Activated CD4-positive, alpha-beta memory T cell treated with anti-CD3 and anti-CD28 coated beads, Interleukin-2, amount 10 ng/mL, durations not matched to agents 7 days and 5 days (primary cell): ENCODE results near the gene ARID1B. TPM values are rescaled to one million over a fixed set of nuclear protein-coding genes. Genes with fewer than 3 reads are reported as not detected.
A peak's percentile ranks its signal among the peaks of the same experiment; 100 is the strongest.

Source experiments
- CTCF ChIA-PET: fragments of 350-600 bp; sonication (Branson Sonifier 250); formaldehyde crosslinking; loops from one replicate; lab custom pipeline; 2021; ENCODE audit warnings: antibody characterized with exemption, inconsistent platforms; lab: Charles Lee
- POLR2A ChIA-PET: fragments of 350-600 bp; sonication (Branson Sonifier 250); formaldehyde crosslinking; loops from one replicate; lab custom pipeline; 2021; ENCODE audit warnings: antibody characterized with exemption; lab: Charles Lee
- DNase-seq: peaks from one replicate; pipeline ENCODE4 v3.0.0-alpha.2; 2020
- H3K27ac Mint-ChIP-seq: one replicate; pipeline ENCODE4 v1.8.0; 2021; ENCODE audit warnings: mild to moderate bottlenecking, mixed read lengths
- H3K27me3 Mint-ChIP-seq: one replicate; pipeline ENCODE4 v1.8.0; 2021; ENCODE audit warnings: mixed read lengths
- H3K36me3 Mint-ChIP-seq: one replicate; pipeline ENCODE4 v1.8.0; 2021; ENCODE audit warnings: low read depth, mixed read lengths
- H3K4me1 Mint-ChIP-seq: one replicate; pipeline ENCODE4 v1.8.0; 2021; ENCODE audit warnings: mixed read lengths
- H3K4me3 Mint-ChIP-seq: one replicate; pipeline ENCODE4 v1.8.0; 2021; ENCODE audit warnings: mild to moderate bottlenecking, mixed read lengths
- H3K9me3 Mint-ChIP-seq: one replicate; pipeline ENCODE4 v1.8.0; 2021; ENCODE audit warnings: mixed read lengths
- total RNA-seq, 2 experiments: library from RNA; stranded (reverse); gene quantifications; one replicate each; pipeline ENCODE4 v1.2.3, GENCODE V29; 2021

Gene ARID1B
- total RNA-seq, 2 experiments from 2014 or later: 63.4 to 65.5 TPM

DNA sequence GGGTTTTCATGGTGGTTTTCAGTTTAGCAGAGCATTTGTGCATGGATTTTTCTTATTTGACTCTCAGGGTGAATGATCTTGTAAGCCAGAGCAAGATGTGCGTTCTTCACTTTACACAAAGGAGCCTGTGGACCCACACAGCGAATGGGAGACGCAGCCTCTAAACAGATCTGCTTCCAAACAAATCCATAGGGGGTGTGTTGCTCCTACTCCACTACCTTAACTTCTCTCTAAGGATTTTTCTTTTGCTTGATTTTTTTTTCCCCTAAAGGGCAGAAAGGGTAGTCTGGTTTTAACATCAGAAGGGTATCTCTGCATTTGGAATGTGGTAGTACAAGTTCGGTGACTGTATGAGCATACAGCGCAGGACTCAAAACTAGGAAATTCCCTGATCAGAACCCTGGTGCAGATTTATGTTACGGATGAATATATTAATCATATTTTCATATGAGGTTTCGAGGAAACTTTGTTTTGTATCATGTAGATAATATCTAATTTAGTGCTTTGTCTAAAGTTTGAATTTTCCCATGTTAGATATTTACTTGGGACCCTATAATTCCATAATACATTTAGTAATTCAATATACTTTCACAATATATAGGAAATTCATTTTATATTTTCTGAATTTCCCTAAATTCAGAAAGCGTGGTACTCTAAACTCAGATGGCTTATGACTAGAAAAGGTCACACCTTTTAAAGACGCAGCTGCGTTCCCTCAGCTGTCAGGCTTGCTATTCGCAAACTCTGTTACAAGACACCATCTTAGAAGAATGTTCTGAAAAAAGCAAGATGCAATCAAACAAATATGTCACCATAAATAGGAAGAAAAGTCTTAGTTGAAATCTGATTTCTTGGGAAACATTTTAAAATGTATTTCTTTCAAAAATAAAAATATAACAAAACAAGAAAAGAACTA is 349.3 kb downstream of the ARID1B start:
- Mint-ChIP-seq H3K27me3 (no peaks in the 10 kb centered on the region), H3K9me3 (no peaks in the 10 kb centered on the region), H3K27ac (no peak overlapping the region), H3K36me3 (peaks cover 3% of the 10 kb centered on the region), H3K4me1 (peaks cover 2% of the 10 kb centered on the region), H3K4me3 (no peak overlapping the region)
- POLR2A ChIA-PET: no interaction called here
- CTCF ChIA-PET: interaction anchor here (1.6 kb wide), 1 partner anchor 81 kb away, joined by 4 read pairs; no protein-coding TSS in a partner anchor
- no peak for DNase-seq

DNA sequence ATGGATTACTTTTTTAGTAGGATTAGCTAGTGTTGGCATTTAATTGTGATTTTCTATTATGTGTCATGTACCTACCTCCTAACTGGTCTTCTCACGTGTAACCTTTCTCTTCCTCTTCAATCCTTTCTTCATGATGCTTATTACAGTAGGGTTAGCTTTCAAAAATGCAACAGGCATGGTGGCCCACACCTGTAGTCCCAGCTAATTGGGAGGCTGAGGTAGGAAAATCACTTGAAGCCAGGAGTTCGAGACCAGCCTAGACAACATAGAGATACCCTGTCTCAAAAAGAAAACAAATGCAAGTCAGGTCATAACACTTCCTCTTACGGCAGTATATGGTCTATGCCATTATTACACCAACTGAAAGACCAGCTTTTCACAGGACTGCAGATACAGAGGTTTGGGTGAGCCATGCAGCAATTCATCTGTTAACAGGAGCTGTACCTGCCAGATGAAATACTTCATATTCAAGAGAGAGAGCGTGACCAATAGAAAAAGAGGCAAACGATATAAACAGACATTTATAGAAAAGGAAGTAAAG is 351.1 kb downstream of the ARID1B start:
- ChIA-PET CTCF (interaction anchor here (0.6 to 0.7 kb wide), 2 partner anchors 21 to 1965 kb away, joined by 3 read pairs; no protein-coding TSS in a partner anchor), POLR2A (no interaction called here)
- Mint-ChIP-seq H3K27me3 (no peaks in the 10 kb centered on the region), H3K27ac (no peak overlapping the region), H3K36me3 (peaks cover 13% of the 10 kb centered on the region), H3K4me1 (peaks cover 2% of the 10 kb centered on the region), H3K4me3 (no peak overlapping the region), H3K9me3 (no peaks in the 10 kb centered on the region)
- DNase-seq: no peak

DNA sequence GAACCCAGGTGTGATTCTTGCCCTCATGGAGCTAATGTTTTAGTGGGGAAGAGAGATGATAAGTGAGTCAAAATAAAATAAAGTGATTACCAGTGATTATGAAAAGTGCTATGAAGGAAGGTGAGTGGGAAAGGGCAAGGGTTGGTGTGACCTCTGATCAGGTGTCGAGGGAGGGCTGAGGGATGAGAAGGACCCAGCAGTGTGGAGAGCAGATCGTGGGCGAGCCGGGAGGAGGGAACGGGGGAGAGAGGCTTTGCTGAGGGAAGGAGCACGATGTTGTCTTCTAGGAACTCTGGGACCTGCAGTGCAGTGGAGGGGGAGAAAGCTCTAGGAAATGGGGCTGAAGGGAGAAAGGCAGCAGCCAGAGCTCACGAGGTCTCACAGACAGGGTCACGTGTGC is 354.1 kb downstream of the ARID1B start:
- H3K27ac Mint-ChIP-seq: no peak overlapping the region
- no peaks in the 10 kb centered on the region for H3K27me3 Mint-ChIP-seq
- H3K36me3 Mint-ChIP-seq: peaks cover 24% of the 10 kb centered on the region
- no peak for DNase-seq
- no peaks in the 10 kb centered on the region for H3K9me3 Mint-ChIP-seq
- CTCF ChIA-PET: no interaction called here
- POLR2A ChIA-PET: no interaction called here
- no peak overlapping the region for H3K4me3 Mint-ChIP-seq
- H3K4me1 Mint-ChIP-seq: peaks cover 12% of the 10 kb centered on the region

DNA sequence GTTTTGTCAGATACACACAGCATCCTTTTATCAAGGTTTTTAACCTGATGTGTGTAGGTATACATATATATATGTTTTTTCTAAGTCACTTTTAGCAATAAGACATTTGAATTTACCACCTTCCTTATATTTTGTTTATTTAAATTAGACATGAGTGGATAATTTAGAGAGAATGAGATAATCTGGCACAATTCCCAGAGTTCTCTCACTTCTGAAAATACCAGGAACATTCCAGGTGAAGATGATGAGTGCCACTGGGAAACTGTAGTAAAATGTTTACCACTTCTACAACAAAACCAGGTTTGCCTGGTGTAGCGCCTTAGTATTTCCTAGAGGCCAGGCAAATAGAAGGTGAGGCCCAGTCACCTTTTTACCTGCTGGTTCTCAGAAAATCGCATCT is 356.7 kb downstream of the ARID1B start:
- no peaks in the 10 kb centered on the region for H3K27me3 Mint-ChIP-seq
- H3K36me3 Mint-ChIP-seq: peaks cover 24% of the 10 kb centered on the region
- ChIA-PET POLR2A (no interaction called here), CTCF (no interaction called here)
- no peak overlapping the region for H3K4me3 Mint-ChIP-seq
- H3K27ac Mint-ChIP-seq: no peak overlapping the region
- no peak for DNase-seq
- H3K9me3 Mint-ChIP-seq: no peaks in the 10 kb centered on the region
- H3K4me1 Mint-ChIP-seq: peaks cover 12% of the 10 kb centered on the region

DNA sequence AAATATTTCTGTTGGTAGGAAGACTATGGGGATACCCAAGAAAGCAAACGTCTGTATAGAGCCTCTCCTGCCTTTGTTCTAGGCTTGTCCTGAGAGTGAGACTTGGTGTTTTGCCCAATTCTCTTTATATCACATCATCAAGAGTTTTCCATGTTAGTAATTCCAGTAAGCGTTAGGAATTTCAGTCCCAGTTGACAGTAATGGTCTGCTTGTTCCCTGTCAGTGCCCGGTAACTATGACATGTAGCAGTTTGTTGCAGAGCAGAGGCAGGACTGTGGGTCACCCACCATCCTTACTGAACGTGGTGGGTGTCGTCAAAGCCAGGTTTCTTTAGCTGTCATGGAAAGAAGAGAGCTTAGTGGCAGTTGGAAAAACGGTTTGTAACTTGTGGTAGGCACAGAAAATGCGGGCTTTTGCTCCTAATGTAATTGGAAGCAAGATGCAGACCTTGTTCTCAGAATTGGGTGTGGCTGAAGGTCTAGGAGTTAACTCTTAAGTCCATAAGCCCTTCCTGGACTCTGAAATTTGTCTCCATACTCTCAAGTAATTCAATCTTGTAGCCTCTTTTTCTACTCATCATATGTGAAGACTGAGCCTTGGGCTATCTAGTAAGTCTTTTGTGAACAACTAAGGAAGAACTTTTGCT is 357.3 kb downstream of the ARID1B start:
- Mint-ChIP-seq H3K9me3 (no peaks in the 10 kb centered on the region), H3K27me3 (no peaks in the 10 kb centered on the region), H3K27ac (peak overlapping the region; percentile 37), H3K4me3 (no peak overlapping the region), H3K4me1 (peaks cover 12% of the 10 kb centered on the region), H3K36me3 (peaks cover 24% of the 10 kb centered on the region)
- CTCF ChIA-PET: no interaction called here
- no peak for DNase-seq
- POLR2A ChIA-PET: interaction anchor here (1.4 kb wide), 1 partner anchor 12 kb away, joined by 3 read pairs; no protein-coding TSS in a partner anchor

DNA sequence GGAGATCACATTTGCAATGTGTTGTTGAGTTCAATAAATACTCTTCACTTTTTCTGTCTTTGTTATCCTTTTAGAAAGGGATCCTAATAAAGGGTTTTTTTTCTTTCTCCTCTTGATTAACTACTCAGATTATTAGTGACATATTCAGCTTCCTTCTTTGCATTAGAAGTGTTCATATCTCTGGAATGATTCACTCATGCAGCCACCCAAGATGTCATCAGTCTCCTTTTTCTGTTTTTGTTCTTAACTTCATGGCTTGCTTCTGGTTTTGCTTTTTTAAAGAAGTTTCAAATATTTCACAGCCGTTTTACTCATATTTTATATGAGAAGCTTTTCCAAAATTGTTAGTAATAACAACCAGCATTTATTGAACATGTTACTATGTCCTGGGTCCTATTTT is 358.5 kb downstream of the ARID1B start:
- no peaks in the 10 kb centered on the region for H3K27me3 Mint-ChIP-seq
- H3K4me1 Mint-ChIP-seq: peaks cover 12% of the 10 kb centered on the region
- ChIA-PET POLR2A (interaction anchor here (1.4 kb wide), 1 partner anchor 11 kb away, joined by 3 read pairs; no protein-coding TSS in a partner anchor), CTCF (no interaction called here)
- no peak overlapping the region for H3K27ac Mint-ChIP-seq
- no peak for DNase-seq
- no peak overlapping the region for H3K4me3 Mint-ChIP-seq
- no peaks in the 10 kb centered on the region for H3K9me3 Mint-ChIP-seq
- H3K36me3 Mint-ChIP-seq: peaks cover 26% of the 10 kb centered on the region

DNA sequence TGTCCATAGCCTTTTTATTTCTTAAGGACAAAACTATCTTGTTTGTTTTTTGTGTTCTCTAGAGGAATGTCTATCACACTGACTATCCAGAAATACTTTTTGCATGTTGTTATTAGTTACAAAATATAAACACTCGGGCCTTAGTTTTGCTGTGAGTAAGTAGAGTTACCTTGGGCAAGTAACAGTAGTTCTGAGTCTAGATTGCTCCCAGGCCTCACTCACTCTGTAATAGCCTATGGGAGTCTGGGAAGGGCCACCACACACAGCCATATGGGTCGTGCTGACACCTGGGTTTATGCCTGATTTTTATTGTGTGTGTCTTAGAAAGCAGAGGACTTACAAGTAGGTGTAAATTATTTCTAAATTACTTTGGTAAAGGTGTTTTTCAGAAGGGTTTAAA is 360.3 kb downstream of the ARID1B start:
- H3K9me3 Mint-ChIP-seq: no peaks in the 10 kb centered on the region
- no peaks in the 10 kb centered on the region for H3K27me3 Mint-ChIP-seq
- no peak overlapping the region for H3K27ac Mint-ChIP-seq
- DNase-seq: no peak
- H3K36me3 Mint-ChIP-seq: peaks cover 23% of the 10 kb centered on the region
- CTCF ChIA-PET: no interaction called here
- no peak overlapping the region for H3K4me3 Mint-ChIP-seq
- POLR2A ChIA-PET: no interaction called here
- H3K4me1 Mint-ChIP-seq: peaks cover 12% of the 10 kb centered on the region

DNA sequence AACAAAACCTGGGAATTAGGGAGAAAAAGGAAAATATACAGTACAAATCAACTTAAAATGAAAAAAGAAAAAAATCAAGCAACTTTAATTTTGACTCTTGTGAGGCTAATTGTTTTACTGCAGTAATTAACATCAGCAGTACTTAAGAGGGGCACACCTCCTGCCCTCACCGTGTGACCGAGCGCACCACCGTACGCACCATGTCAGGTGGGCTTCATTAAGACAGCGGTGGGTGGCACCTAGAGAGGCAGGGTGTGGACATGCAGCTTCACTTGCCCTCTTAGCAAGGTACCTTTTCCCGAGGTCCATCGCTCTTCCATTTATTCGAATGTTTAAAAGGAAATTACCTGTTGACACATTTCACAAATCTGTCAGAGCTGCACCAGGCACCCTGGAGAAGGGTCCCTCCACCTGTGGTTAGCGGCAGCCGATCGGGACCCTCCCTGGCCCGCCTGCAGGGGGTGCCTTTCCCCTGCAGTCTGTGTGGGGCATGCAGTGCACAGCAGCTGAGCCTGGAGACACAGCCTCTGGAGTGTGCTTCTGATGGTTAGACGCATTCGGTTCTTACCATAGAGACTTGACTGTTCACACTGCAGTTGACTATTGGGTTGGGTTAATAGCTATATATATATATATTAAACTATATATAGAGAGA is 362.0 kb downstream of the ARID1B start:
- POLR2A ChIA-PET: interaction anchor here (0.6 kb wide), 1 partner anchor 352 kb away, joined by 3 read pairs; no protein-coding TSS in a partner anchor
- CTCF ChIA-PET: interaction anchor here (0.6 to 1.1 kb wide), 2 partner anchors 87 to 483 kb away, joined by 3 read pairs; no protein-coding TSS in a partner anchor
- Mint-ChIP-seq H3K27ac (no peak overlapping the region), H3K4me3 (no peak overlapping the region), H3K4me1 (peaks cover 21% of the 10 kb centered on the region), H3K9me3 (no peaks in the 10 kb centered on the region), H3K27me3 (no peaks in the 10 kb centered on the region), H3K36me3 (peaks cover 15% of the 10 kb centered on the region)
- no peak for DNase-seq

DNA sequence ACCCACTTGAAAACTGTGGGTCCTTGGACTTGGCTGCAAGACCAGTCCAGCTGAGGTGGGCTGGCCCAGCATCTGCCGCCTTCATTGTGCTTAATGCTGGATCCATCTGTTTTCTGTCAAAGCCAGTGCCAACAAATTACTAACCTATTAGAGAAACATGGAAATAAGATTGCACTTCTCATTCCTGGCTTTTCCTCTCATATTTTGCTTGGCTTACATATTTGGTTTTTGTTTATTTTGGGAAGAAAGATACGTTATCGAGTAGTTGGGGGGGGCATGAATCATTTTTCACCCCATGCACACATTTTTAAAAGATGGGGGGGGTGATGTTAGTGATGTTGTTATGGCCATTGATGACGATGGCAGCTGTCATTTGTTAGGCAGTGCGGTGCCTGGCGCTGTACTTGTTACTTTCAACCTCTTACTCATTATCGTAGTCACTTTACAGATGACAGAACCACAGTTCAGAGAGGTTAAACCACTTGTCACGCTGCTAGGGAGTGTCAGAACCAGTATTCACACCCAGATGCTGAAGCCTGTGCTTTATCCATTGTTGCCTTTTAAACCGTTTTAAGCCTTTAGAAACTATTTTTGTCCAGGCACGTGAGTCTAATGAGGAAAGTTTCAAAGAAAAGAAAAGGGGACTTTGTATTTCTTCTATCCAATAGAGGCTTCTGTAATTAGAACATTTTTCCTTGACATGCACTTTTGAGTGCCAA is 366.2 kb downstream of the ARID1B start:
- Mint-ChIP-seq H3K4me3 (no peak overlapping the region), H3K4me1 (peaks cover 17% of the 10 kb centered on the region), H3K27ac (no peak overlapping the region), H3K9me3 (no peaks in the 10 kb centered on the region), H3K27me3 (no peaks in the 10 kb centered on the region), H3K36me3 (peaks cover 4% of the 10 kb centered on the region)
- ChIA-PET POLR2A (no interaction called here), CTCF (interaction anchor here (0.6 to 1.2 kb wide), 2 partner anchors 99 to 1256 kb away, joined by 3 read pairs; no protein-coding TSS in a partner anchor)
- peak; percentile 42 for DNase-seq

DNA sequence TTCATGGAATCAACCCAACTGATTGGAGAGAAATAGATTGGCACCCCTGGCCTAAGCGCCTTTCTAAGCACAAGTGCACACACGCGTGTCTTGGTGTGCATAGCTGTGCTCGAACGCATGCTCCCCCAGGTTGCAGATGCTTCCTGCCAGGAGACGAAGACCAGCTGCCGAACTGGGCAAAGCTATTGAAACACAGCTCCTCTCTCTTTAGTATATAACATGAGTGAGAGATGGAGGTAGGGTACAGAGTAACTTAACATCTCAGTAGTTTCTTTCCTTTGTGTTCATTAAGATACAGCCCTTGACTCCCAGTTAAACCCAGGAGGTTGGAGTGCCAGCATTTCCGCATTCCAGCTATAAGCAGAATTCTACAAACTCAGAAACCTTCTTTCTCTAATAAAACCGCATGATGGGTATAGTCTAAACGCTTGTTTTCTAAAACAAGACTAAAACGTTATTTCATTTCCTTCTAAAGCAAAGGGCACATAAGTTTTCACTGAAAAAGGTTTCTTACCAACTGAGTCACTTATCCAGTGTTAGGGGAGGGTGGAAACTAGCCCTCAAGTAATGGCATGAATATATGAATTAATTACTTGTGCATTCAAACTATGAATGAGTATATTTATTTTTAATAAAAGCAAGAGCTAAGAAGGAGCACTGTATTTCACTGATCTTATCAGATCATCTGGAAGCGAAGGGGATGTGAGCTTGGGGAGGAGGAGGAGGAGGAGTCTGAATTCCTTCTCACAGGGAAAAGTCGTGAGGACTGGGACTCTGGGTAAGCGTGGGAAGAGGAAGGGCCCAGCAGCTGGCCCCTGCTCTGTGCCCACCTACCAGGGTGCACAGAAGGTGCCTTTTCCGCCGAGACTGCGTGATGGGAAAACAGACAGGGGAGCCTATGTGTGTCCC is 367.0 kb downstream of the ARID1B start:
- Mint-ChIP-seq H3K27ac (no peak overlapping the region), H3K36me3 (peaks cover 8% of the 10 kb centered on the region), H3K27me3 (no peaks in the 10 kb centered on the region), H3K9me3 (no peaks in the 10 kb centered on the region), H3K4me3 (no peak overlapping the region), H3K4me1 (peaks cover 17% of the 10 kb centered on the region)
- ChIA-PET POLR2A (interaction anchor here (1.0 kb wide), 1 partner anchor 20 kb away, joined by 3 read pairs; no protein-coding TSS in a partner anchor), CTCF (interaction anchor here (0.6 to 1.6 kb wide), 2 partner anchors 10 to 1257 kb away, joined by 3 to 4 read pairs; no protein-coding TSS in a partner anchor)
- no peak for DNase-seq

DNA sequence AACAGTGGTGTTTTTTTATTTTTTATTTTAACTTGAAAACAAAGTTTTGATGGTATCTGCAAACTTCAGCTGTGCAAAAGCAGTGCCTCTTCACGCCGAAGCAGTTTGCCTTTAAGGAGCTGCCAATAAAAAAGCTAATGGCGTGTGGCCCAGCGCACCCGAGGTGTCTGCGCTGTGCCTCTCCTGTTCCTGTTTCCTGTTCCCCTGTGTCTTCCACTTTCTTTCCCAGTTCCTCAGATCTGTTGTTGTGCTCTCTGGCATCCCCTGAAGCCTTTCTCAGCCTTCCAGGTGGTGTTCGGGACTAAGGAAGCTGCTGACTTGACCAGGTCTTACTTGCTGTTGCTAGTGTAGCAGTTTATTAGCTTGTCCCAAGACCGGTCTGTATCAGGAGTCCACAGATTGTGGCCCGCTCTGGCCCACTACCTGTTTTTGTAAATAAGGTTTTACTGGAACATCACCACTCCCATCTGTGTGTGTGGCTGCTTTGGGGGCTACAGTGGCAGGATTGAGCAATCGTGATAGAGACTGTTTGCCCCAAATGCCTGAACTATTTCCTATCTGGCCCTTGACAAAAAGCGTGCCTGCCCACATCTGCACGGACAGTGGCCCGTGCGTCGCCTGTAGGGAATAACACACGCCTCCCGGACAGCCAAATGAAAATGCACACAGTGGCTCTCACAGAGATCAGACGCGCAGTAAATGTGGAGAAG is 367.8 kb downstream of the ARID1B start:
- ChIA-PET CTCF (interaction anchor here (1.2 to 1.6 kb wide), 2 partner anchors 9 to 19 kb away, joined by 3 to 4 read pairs; no protein-coding TSS in a partner anchor), POLR2A (interaction anchor here (1.0 kb wide), 1 partner anchor 21 kb away, joined by 3 read pairs; no protein-coding TSS in a partner anchor)
- DNase-seq: no peak
- Mint-ChIP-seq H3K36me3 (peaks cover 9% of the 10 kb centered on the region), H3K27ac (no peak overlapping the region), H3K4me1 (peaks cover 17% of the 10 kb centered on the region), H3K27me3 (no peaks in the 10 kb centered on the region), H3K4me3 (no peak overlapping the region), H3K9me3 (no peaks in the 10 kb centered on the region)
